Mesenchymal stem cell (in vitro differentiated cells and primary cell): ENCODE results near the gene SLC25A21.
"Not testable (repeated sequence)": the region's sequence is repeated elsewhere in the genome, so short reads cannot be mapped to it uniquely, and the experiment has no call there.

Experiments used
- DNase-seq: peaks from one replicate; pipeline ENCODE4 v3.0.0-alpha.2; 2013
- H2AFZ ChIP-seq: one replicate; pipeline ENCODE4 v1.6.1; 2013; ENCODE audit warnings: low read depth, mild to moderate bottlenecking, control low read depth, inconsistent platforms, low read length, moderate library complexity
- H2AK5ac ChIP-seq: 2 replicates; pipeline ENCODE4 v1.6.1; 2013; ENCODE audit warnings: low read length, moderate library complexity, mild to moderate bottlenecking, inconsistent platforms; ENCODE audit not compliant: severe bottlenecking
- H2BK120ac ChIP-seq: one replicate; pipeline ENCODE4 v1.6.1; 2013; ENCODE audit warnings: low read depth, mild to moderate bottlenecking, inconsistent platforms, low read length, moderate library complexity
- H2BK12ac ChIP-seq, 2 experiments: one replicate each; pipeline ENCODE4 v1.6.1; 2013; ENCODE audit warnings: inconsistent platforms in 2 of 2, low read length in 2 of 2, mild to moderate bottlenecking in 2 of 2, moderate library complexity in 2 of 2, control low read depth in 1 of 2
- H2BK15ac ChIP-seq: one replicate; pipeline ENCODE4 v1.6.1; 2013; ENCODE audit warnings: mild to moderate bottlenecking, low read depth, inconsistent platforms; ENCODE audit not compliant: poor library complexity, severe bottlenecking
- H2BK5ac ChIP-seq: 2 replicates; pipeline ENCODE4 v1.6.1; 2013; ENCODE audit warnings: low read depth, mild to moderate bottlenecking, low read length, control low read depth, inconsistent platforms; ENCODE audit not compliant: poor library complexity, severe bottlenecking
- H3K14ac ChIP-seq, 2 experiments: one replicate each; pipeline ENCODE4 v1.6.1; 2013; ENCODE audit warnings: inconsistent platforms in 2 of 2, low read length in 2 of 2, control low read depth in 1 of 2, mild to moderate bottlenecking in 1 of 2, moderate library complexity in 1 of 2
- H3K18ac ChIP-seq, 2 experiments: one replicate each; pipeline ENCODE4 v1.6.1; 2013; ENCODE audit warnings: inconsistent platforms in 2 of 2, low read length in 2 of 2, control low read depth in 1 of 2, low read depth in 1 of 2, mild to moderate bottlenecking in 1 of 2
- H3K23ac ChIP-seq, 2 experiments: one replicate each; pipeline ENCODE4 v1.6.1; 2013; ENCODE audit warnings: inconsistent platforms in 2 of 2, low read length in 2 of 2, mild to moderate bottlenecking in 2 of 2, moderate library complexity in 2 of 2, control low read depth in 1 of 2
- H3K27ac ChIP-seq: 2 replicates; pipeline ENCODE4 v1.5.1; 2013; ENCODE audit warnings: mild to moderate bottlenecking, moderate library complexity, low read length, control low read depth, inconsistent platforms; ENCODE audit not compliant: poor library complexity, severe bottlenecking
- H3K27me3 ChIP-seq, 2 experiments: 2 replicates each; pipeline versions ENCODE4 v1.6.1 to v1.7.0; 2013; ENCODE audit warnings: low read length in 2 of 2, mild to moderate bottlenecking in 2 of 2, moderate library complexity in 2 of 2, control low read depth in 1 of 2, inconsistent platforms in 1 of 2; ENCODE audit not compliant: control insufficient read depth in 1 of 2, insufficient read depth in 1 of 2
- H3K36me3 ChIP-seq, 2 experiments: 2 replicates each; pipeline versions ENCODE4 v1.6.1 to v1.7.0; 2013; ENCODE audit warnings: low read length in 2 of 2, control low read depth in 1 of 2, inconsistent platforms in 1 of 2, low read depth in 1 of 2, mild to moderate bottlenecking in 1 of 2; ENCODE audit not compliant: insufficient read depth in 2 of 2, control insufficient read depth in 1 of 2
- H3K4ac ChIP-seq, 2 experiments: one replicate each; pipeline ENCODE4 v1.6.1; 2013; ENCODE audit warnings: inconsistent platforms in 2 of 2, low read length in 2 of 2, mild to moderate bottlenecking in 2 of 2, moderate library complexity in 2 of 2, control low read depth in 1 of 2, low read depth in 1 of 2
- H3K4me1 ChIP-seq: 2 replicates; pipeline ENCODE4 v1.6.1; 2013; ENCODE audit warnings: low read depth, low read length, control low read depth; ENCODE audit not compliant: control insufficient read depth, insufficient read depth
- H3K4me2 ChIP-seq: 2 replicates; pipeline ENCODE4 v1.6.1; 2013; ENCODE audit warnings: low read length, mild to moderate bottlenecking, inconsistent platforms; ENCODE audit not compliant: poor library complexity, severe bottlenecking
- H3K4me3 ChIP-seq, 2 experiments: 2 replicates each; pipeline versions ENCODE4 v1.5.1 to v1.7.0; 2013; ENCODE audit warnings: low read length in 2 of 2, mild to moderate bottlenecking in 2 of 2, control low read depth in 1 of 2, low read depth in 1 of 2; ENCODE audit not compliant: insufficient read depth in 1 of 2
- H3K79me1 ChIP-seq: replicated peaks from 2 replicates; pipeline ENCODE4 v1.6.1; 2013; ENCODE audit warnings: mild to moderate bottlenecking, control low read depth, low read length, inconsistent platforms; ENCODE audit not compliant: poor library complexity, severe bottlenecking
- H3K9ac ChIP-seq: 2 replicates; pipeline ENCODE4 v1.7.0; 2013; ENCODE audit warnings: mild to moderate bottlenecking, low read length, moderate library complexity
- H3K9me3 ChIP-seq: 2 replicates; pipeline ENCODE4 v1.7.0; 2013; ENCODE audit warnings: mild to moderate bottlenecking, low read length; ENCODE audit not compliant: control insufficient read depth
- H4K8ac ChIP-seq: one replicate; pipeline ENCODE4 v1.6.1; 2013; ENCODE audit warnings: inconsistent platforms, mild to moderate bottlenecking, low read length, moderate library complexity
- H4K91ac ChIP-seq: one replicate; pipeline ENCODE4 v1.6.1; 2013; ENCODE audit warnings: mild to moderate bottlenecking, low read length, inconsistent platforms
- WGBS: methylation state at CpG from one replicate; pipeline ENCODE4 v1.1.7; 2013; ENCODE audit warnings: mixed read lengths; 5-methylcytosine and 5-hydroxymethylcytosine counted together

The SLC25A21 gene

DNA sequence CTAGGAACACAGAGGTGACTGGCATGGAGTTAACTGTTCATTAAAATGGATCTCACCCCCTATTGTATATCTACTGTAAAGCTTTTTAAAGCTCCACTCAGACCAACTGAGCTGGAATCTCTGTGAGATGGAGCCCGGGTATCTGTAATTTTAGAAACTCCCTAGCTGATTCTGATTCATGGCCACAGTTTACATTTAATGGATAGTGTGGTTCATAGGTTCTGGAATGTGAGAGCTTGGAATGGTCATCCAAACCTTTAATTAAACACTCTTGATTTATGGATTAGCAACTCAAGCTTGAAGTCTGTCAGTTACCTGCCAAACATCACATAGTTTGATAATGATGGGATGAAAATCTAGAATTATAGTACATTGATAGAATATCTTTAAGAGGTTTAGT, 183.8 kb downstream of the SLC25A21 start:
- H3K4me1 ChIP-seq: no peaks in the 10 kb centered on the region
- H4K91ac ChIP-seq: no peak overlapping the region
- no peak overlapping the region for H2AFZ ChIP-seq

DNA sequence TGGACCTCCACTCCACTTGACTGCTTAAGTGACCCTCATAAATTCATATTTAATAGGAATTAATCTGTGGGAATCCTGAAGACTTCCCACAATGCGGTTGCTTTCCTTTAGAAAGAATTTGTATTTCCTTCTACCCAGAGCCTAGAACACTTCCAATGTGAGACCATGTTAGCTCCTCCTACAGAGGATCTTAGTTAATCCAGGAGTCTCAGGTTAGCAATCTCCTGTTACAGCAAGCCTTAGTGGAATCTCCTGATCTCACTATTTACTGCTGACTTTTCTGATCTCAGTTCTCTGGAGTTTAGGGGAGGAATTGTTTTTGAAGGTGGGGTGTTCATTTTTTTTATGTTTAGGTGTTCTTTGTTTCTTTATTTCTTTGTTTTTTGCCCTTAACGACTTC, 186.0 kb downstream of the SLC25A21 start:
- Histone ChIP-seq H2AFZ (no peak overlapping the region), H2BK120ac (no peak overlapping the region), H3K14ac (no peak overlapping the region), H4K8ac (no peak overlapping the region), H2AK5ac (no peak overlapping the region), H3K4me1 (peaks cover 3% of the 10 kb centered on the region), H2BK5ac (no peak overlapping the region), H3K23ac (no peak overlapping the region), H3K9me3 (no peaks in the 10 kb centered on the region), H3K4me3 (no peak overlapping the region), H2BK12ac (no peak overlapping the region), H3K18ac (no peak overlapping the region), H3K9ac (no peak overlapping the region), H3K4ac (no peak overlapping the region), H3K27me3 (no peaks in the 10 kb centered on the region), H2BK15ac (no peak overlapping the region), H3K36me3 (no peaks in the 10 kb centered on the region), H3K27ac (no peak overlapping the region), H3K4me2 (no peak overlapping the region), H3K79me1 (no peaks in the 10 kb centered on the region), H4K91ac (no peak overlapping the region)
- 93% methylated on average over 2 of the region's 2 CpGs for WGBS
- no peak for DNase-seq

More for the DNA sequence above, 183.8 kb downstream of the SLC25A21 start:
- Histone ChIP-seq H3K79me1 (no peaks in the 10 kb centered on the region), H2BK5ac (no peak overlapping the region), H3K36me3 (no peaks in the 10 kb centered on the region), H4K8ac (no peak overlapping the region), H3K4ac (no peak overlapping the region), H3K27ac (no peak overlapping the region), H2BK120ac (no peak overlapping the region), H2BK12ac (no peak overlapping the region), H3K14ac (no peak overlapping the region), H2AK5ac (no peak overlapping the region), H3K4me2 (no peak overlapping the region), H3K4me3 (no peak overlapping the region), H3K27me3 (no peaks in the 10 kb centered on the region), H3K18ac (no peak overlapping the region), H3K23ac (no peak overlapping the region), H3K9me3 (no peaks in the 10 kb centered on the region), H2BK15ac (no peak overlapping the region), H3K9ac (no peak overlapping the region)
- WGBS: no CpG with 5 or more reads among the region's 1 CpG
- DNase-seq: peak; percentile 28

DNA sequence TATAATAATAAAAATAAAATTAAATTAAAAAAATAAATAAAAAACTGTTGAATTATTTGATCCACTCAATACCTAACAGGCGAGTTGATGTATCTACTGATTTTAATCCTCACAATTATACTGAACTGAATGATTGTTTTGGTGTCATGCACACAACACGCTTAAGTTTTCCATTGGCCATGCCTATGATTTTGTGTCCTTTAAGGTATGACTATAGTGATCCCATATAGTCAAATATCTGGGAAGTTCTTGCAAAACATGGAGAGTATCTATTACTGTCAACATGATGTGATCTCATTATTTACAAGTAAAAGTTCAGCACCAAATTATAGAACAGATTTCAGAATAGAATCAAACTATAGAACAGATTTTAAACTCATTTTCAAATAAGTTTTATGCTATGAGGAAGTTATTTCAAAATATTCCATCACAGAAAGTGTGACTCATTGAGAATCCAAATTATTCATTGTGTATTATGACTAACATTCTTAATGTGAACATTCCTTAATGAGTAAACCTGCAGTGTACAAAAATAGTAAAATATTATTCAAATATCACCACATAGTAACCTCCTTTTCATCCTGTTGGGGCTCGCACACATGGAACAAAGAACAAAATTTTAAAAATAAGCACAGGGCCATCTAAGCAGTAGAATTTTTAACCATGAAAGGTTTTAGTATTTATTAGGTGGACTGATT, 190.4 kb downstream of the SLC25A21 start:
- Histone ChIP-seq H3K79me1 (no peaks in the 10 kb centered on the region), H3K27ac (peak overlapping the region; percentile 55), H3K18ac (no peak overlapping the region), H2BK5ac (no peak overlapping the region), H2AFZ (no peak overlapping the region), H2BK12ac (no peak overlapping the region), H4K8ac (no peak overlapping the region), H3K9ac (peak overlapping the region; percentile 41), H3K9me3 (no peaks in the 10 kb centered on the region), H3K4me2 (no peak overlapping the region), H2AK5ac (no peak overlapping the region), H2BK120ac (no peak overlapping the region), H3K4ac (no peak overlapping the region), H3K23ac (no peak overlapping the region), H3K27me3 (no peaks in the 10 kb centered on the region), H4K91ac (no peak overlapping the region), H2BK15ac (no peak overlapping the region), H3K36me3 (no peaks in the 10 kb centered on the region), H3K4me3 (no peak overlapping the region), H3K4me1 (peaks cover 3% of the 10 kb centered on the region), H3K14ac (no peak overlapping the region)
- no CpG with 5 or more reads among the region's 3 CpGs for WGBS
- DNase-seq: no peak

DNA sequence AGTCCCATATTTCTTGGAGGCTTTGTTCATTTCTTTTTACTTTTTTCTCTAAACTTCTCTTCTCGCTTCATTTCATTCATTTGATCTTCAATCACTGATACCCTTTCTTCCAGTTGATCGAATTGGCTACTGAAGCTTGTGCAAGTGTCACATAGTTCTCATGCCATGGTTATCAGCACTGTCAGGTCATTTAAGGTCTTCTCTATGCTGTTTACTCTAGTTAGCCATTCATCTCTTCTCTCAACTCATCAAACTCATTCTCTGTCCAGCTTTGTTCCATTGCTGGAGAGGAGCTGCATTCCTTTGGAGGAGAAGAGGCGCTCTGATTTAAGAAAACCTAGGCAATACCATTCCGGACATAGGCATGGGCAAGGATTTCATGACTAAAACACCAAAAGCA, 192.0 kb downstream of the SLC25A21 start:
- not testable (repeated sequence) for H2AK5ac ChIP-seq, H4K91ac ChIP-seq, H3K14ac ChIP-seq, H3K27me3 ChIP-seq, H3K9me3 ChIP-seq, H2BK15ac ChIP-seq, H3K79me1 ChIP-seq, DNase-seq, H3K27ac ChIP-seq, H4K8ac ChIP-seq, H3K4me3 ChIP-seq, H3K36me3 ChIP-seq, H2BK12ac ChIP-seq, H2BK120ac ChIP-seq, H3K4me1 ChIP-seq, H2BK5ac ChIP-seq, H3K4me2 ChIP-seq, H3K23ac ChIP-seq, H3K4ac ChIP-seq, H3K9ac ChIP-seq, H3K18ac ChIP-seq, H2AFZ ChIP-seq
- 91% methylated on average over 4 of the region's 4 CpGs for WGBS
